Karpas-422 (cell line): ENCODE data around the gene MKX. TPM values are rescaled to one million over a fixed set of nuclear protein-coding genes. Genes with fewer than 3 reads are reported as not detected.

ENCODE experiments used
- DNase-seq: peaks from one replicate; pipeline ENCODE4 v3.0.0-alpha.2; 2015
- H2AFZ ChIP-seq: fragments of 200-600 bp; sonication (generic); 2 replicates; pipeline ENCODE4 v1.6.1; 2014; ENCODE audit warnings: antibody characterized with exemption, low read length, mixed read lengths
- H3K27ac ChIP-seq: fragments of 200-600 bp; sonication (generic); 2 replicates; pipeline ENCODE4 v1.5.1; 2014; ENCODE audit warnings: mild to moderate bottlenecking, low read length, moderate library complexity
- H3K27me3 ChIP-seq: fragments of 200-600 bp; sonication (generic); 2 replicates; pipeline ENCODE4 v1.6.1; 2014; ENCODE audit warnings: low read length, mixed read lengths
- H3K36me3 ChIP-seq: fragments of 200-600 bp; sonication (generic); 2 replicates; pipeline ENCODE4 v1.6.1; 2014; ENCODE audit warnings: low read length, mixed read lengths; ENCODE audit not compliant: insufficient read depth
- H3K4me1 ChIP-seq: fragments of 200-600 bp; sonication (generic); 2 replicates; pipeline ENCODE4 v1.6.1; 2014; ENCODE audit warnings: mild to moderate bottlenecking, low read length, mixed read lengths
- H3K4me2 ChIP-seq: fragments of 200-600 bp; sonication (generic); 2 replicates; pipeline ENCODE4 v1.6.1; 2014; ENCODE audit warnings: low read length, low read depth, mild to moderate bottlenecking; ENCODE audit not compliant: poor library complexity, severe bottlenecking
- H3K4me3 ChIP-seq: fragments of 200-600 bp; sonication (generic); 2 replicates; pipeline ENCODE4 v1.5.1; 2014; ENCODE audit warnings: mild to moderate bottlenecking, antibody characterized with exemption, low read length, mixed read lengths
- H3K79me2 ChIP-seq: fragments of 200-600 bp; sonication (generic); 2 replicates; pipeline ENCODE4 v1.6.1; 2014; ENCODE audit warnings: mild to moderate bottlenecking, low read length, mixed read lengths
- H3K9ac ChIP-seq: fragments of 200-600 bp; sonication (generic); 2 replicates; pipeline ENCODE4 v1.6.0; 2014; ENCODE audit warnings: low read length
- H3K9me2 ChIP-seq: fragments of 200-600 bp; sonication (generic), shearing (Covaris generic); replicated peaks from 2 replicates; pipeline ENCODE4 v1.6.0; 2014; ENCODE audit warnings: mild to moderate bottlenecking, low read length, moderate library complexity; ENCODE audit not compliant: insufficient read depth
- H3K9me3 ChIP-seq: fragments of 300-700, 200-600 bp; sonication (generic); 2 replicates; pipeline ENCODE4 v1.6.1; 2014; ENCODE audit warnings: low read length, mixed read lengths
- H4K20me1 ChIP-seq: fragments of 200-600 bp; sonication (generic); 2 replicates; pipeline ENCODE4 v1.6.1; 2014; ENCODE audit warnings: mild to moderate bottlenecking, antibody characterized with exemption, low read length, low read depth; ENCODE audit not compliant: insufficient read depth
- total RNA-seq: library from RNA; depleted of rRNA; stranded (reverse); fragments of >200 nt; shearing (Covaris generic); gene quantifications from 2 replicates; pipeline ENCODE4 v1.2.3, GENCODE V29; 2014; ENCODE audit warnings: low replicate concordance

MKX gene
- total RNA-seq, 1 experiment from 2014 or later, result not detected

GRCh38 chr10:27636816-27637215 is 108.8 kb downstream of the MKX start:
- H3K9me3 ChIP-seq, result no peaks in the 10 kb centered on the region
- no peaks in the 10 kb centered on the region for H3K36me3 ChIP-seq
- no peaks in the 10 kb centered on the region for H3K79me2 ChIP-seq
- H3K9ac ChIP-seq, result no peak overlapping the region
- H3K4me3 ChIP-seq, result no peak overlapping the region
- no peaks in the 10 kb centered on the region for H3K27me3 ChIP-seq
- H3K4me1 ChIP-seq, result no peaks in the 10 kb centered on the region
- H3K4me2 ChIP-seq, result no peak overlapping the region
- H3K27ac ChIP-seq, result no peak overlapping the region
- H2AFZ ChIP-seq, result no peak overlapping the region
- H4K20me1 ChIP-seq, result no peaks in the 10 kb centered on the region
- H3K9me2 ChIP-seq, result no peaks in the 10 kb centered on the region
- DNase-seq, result no peak

GRCh38 chr10:27635699-27636270 is 109.8 kb downstream of the MKX start:
- no peak for DNase-seq
- no peak overlapping the region for H3K4me2 ChIP-seq
- no peaks in the 10 kb centered on the region for H4K20me1 ChIP-seq
- no peaks in the 10 kb centered on the region for H3K27me3 ChIP-seq
- H3K9ac ChIP-seq, result no peak overlapping the region
- no peaks in the 10 kb centered on the region for H3K79me2 ChIP-seq
- no peak overlapping the region for H2AFZ ChIP-seq
- H3K9me3 ChIP-seq, result no peaks in the 10 kb centered on the region
- H3K4me1 ChIP-seq, result no peaks in the 10 kb centered on the region
- H3K4me3 ChIP-seq, result no peak overlapping the region
- H3K27ac ChIP-seq, result no peak overlapping the region
- no peaks in the 10 kb centered on the region for H3K36me3 ChIP-seq
- H3K9me2 ChIP-seq, result no peaks in the 10 kb centered on the region

- Histone ChIP-seq H4K20me1 (no peaks in the 10 kb centered on the region), H3K79me2 (no peaks in the 10 kb centered on the region), H2AFZ (no peak overlapping the region), H3K27me3 (no peaks in the 10 kb centered on the region), H3K4me1 (no peaks in the 10 kb centered on the region), H3K9ac (no peak overlapping the region), H3K9me2 (no peaks in the 10 kb centered on the region), H3K36me3 (no peaks in the 10 kb centered on the region), H3K4me3 (no peak overlapping the region), H3K4me2 (no peak overlapping the region), H3K27ac (no peak overlapping the region), H3K9me3 (no peaks in the 10 kb centered on the region)
- no peak for DNase-seq
These were observed 110.3 kb downstream of the MKX start for GRCh38 chr10:27635290-27635689.

- no peaks in the 10 kb centered on the region for H3K27me3 ChIP-seq
- H3K4me1 ChIP-seq, result no peaks in the 10 kb centered on the region
- no peak for DNase-seq
- H3K4me2 ChIP-seq, result no peak overlapping the region
- H3K36me3 ChIP-seq, result no peaks in the 10 kb centered on the region
- H3K27ac ChIP-seq, result no peak overlapping the region
- no peaks in the 10 kb centered on the region for H3K9me3 ChIP-seq
- H3K9me2 ChIP-seq, result no peaks in the 10 kb centered on the region
- no peak overlapping the region for H3K4me3 ChIP-seq
- no peaks in the 10 kb centered on the region for H3K79me2 ChIP-seq
- H2AFZ ChIP-seq, result no peak overlapping the region
- no peaks in the 10 kb centered on the region for H4K20me1 ChIP-seq
- no peak overlapping the region for H3K9ac ChIP-seq
These were observed 117.0 kb downstream of the MKX start for GRCh38 chr10:27628621-27629020.

GRCh38 chr10:27626890-27627289 is 118.7 kb downstream of the MKX start:
- no peaks in the 10 kb centered on the region for H4K20me1 ChIP-seq
- H3K9ac ChIP-seq, result no peak overlapping the region
- no peak for DNase-seq
- H3K4me1 ChIP-seq, result no peaks in the 10 kb centered on the region
- H3K36me3 ChIP-seq, result no peaks in the 10 kb centered on the region
- H3K9me2 ChIP-seq, result no peaks in the 10 kb centered on the region
- no peak overlapping the region for H3K4me2 ChIP-seq
- no peaks in the 10 kb centered on the region for H3K79me2 ChIP-seq
- no peak overlapping the region for H2AFZ ChIP-seq
- H3K9me3 ChIP-seq, result no peaks in the 10 kb centered on the region
- H3K4me3 ChIP-seq, result no peak overlapping the region
- H3K27me3 ChIP-seq, result no peaks in the 10 kb centered on the region
- no peak overlapping the region for H3K27ac ChIP-seq

GRCh38 chr10:27625452-27626211 is 120.0 kb downstream of the MKX start:
- H3K9ac ChIP-seq, result no peak overlapping the region

GRCh38 chr10:27624941-27625340 is 120.7 kb downstream of the MKX start:
- H3K9ac ChIP-seq, result no peak overlapping the region
- no peaks in the 10 kb centered on the region for H3K9me3 ChIP-seq
- no peak for DNase-seq
- H3K4me2 ChIP-seq, result no peak overlapping the region
- no peak overlapping the region for H2AFZ ChIP-seq
- no peaks in the 10 kb centered on the region for H3K79me2 ChIP-seq
- H3K27ac ChIP-seq, result no peak overlapping the region
- H3K4me3 ChIP-seq, result no peak overlapping the region
- H3K27me3 ChIP-seq, result no peaks in the 10 kb centered on the region
- no peaks in the 10 kb centered on the region for H3K36me3 ChIP-seq
- no peaks in the 10 kb centered on the region for H3K9me2 ChIP-seq
- H4K20me1 ChIP-seq, result no peaks in the 10 kb centered on the region
- H3K4me1 ChIP-seq, result no peaks in the 10 kb centered on the region

More at GRCh38 chr10:27625452-27626211, 120.0 kb downstream of the MKX start:
- Histone ChIP-seq H3K9me2 (no peaks in the 10 kb centered on the region), H3K4me3 (no peak overlapping the region), H3K9me3 (no peaks in the 10 kb centered on the region), H3K27ac (no peak overlapping the region), H3K79me2 (no peaks in the 10 kb centered on the region), H3K36me3 (no peaks in the 10 kb centered on the region), H3K4me2 (no peak overlapping the region), H3K27me3 (no peaks in the 10 kb centered on the region), H2AFZ (no peak overlapping the region), H3K4me1 (no peaks in the 10 kb centered on the region), H4K20me1 (no peaks in the 10 kb centered on the region)
- no peak for DNase-seq
